ENCODE measurements around the gene ZNF248. TPM values are rescaled to one million over a fixed set of nuclear protein-coding genes. Genes with fewer than 3 reads are reported as not detected.

The ZNF248 gene
- total RNA-seq = 1 to 10 TPM; 3.3 to 5.5 (median 4.1) TPM
- long read RNA-seq, full-length matches to known transcripts = 2 of 4 reads
- long read RNA-seq, partial matches to known transcripts = 0 of 4 reads
- long read RNA-seq, other reads (novel, unspliced or antisense) = 2 of 4 reads

DNA sequence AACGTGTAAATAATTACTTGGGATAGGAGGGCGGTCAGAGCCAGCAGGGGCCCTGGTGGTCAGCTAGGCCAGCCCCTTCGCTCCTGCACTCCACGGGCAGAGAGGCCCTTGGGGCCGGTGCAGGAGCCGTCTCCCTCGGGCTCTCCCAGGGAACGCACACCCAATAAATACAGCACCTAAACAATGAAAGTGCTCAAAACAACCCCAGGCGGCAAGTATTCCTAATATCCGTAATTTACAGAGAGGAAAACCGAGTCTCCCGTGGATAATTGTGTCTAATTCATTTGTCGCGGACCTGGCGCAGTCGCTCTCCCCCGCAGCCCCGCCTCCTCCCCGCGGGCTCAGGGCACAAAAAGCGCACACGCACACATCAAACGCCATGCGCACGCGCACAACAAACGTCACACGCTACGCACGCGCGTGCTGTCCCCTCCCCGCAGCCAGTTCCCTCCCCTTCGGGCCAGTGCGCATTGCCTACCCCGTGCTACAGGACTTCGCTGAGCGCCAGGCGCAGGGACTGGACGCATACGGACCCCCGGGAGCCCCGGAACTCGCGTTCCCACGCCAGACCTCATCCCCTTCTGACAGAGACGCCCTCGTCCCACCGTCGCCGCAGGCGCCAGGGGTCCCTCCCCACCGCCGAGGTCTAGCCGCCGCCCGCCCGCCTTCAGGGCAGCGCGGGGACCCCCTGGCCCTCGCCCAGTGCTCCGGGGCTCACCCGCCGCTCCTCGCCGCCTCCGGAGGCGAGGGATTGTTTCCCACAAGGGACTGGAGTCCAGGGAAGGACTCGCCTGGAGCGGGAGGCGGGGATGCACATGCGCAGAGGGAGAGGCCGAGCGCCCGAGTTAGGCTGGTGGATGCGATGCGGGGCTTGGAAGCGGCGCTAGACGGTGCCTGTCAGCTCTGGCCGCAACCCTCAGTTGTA lies at the start of gene ZNF248:
Gene ZNF248 (minus strand): TSS at position 324 of the 925 bp plus-strand sequence. CDS start 1,300 bp downstream, outside the sequence.
- H3K4me3 ChIP-seq = peak within 1 kb of the TSS; percentile 78 to 94 (median 93)
- peak within 1 kb of the TSS; percentile 100 for H3K27ac ChIP-seq
- peaks cover 0 to 15% (median 2%) of the 10 kb centered on the region in 4 donors for H3K4me1 ChIP-seq
- 0% methylated on average over 8 of the region's 81 CpGs for WGBS (ENCODE audit: insufficient coverage, low coverage, low lambda C conversion rate, missing lambda C conversion rate)
- no peaks in the 10 kb centered on the region for H3K36me3 ChIP-seq
- no peaks in the 10 kb centered on the region for H3K9me3 ChIP-seq
- intact Hi-C loops (cut with DNase I) = no loop called here
- DNase-seq = peak; percentile 97 to 98 (median 97)
- peak; percentile 96 to 98 (median 98) for ATAC-seq
- H3K27me3 ChIP-seq = no peaks in the 10 kb centered on the region
- peak; percentile 98 for TF ChIP-seq POLR2A (IDR thresholded peaks at IDR 0.05)
- TF ChIP-seq, protein P1, sequence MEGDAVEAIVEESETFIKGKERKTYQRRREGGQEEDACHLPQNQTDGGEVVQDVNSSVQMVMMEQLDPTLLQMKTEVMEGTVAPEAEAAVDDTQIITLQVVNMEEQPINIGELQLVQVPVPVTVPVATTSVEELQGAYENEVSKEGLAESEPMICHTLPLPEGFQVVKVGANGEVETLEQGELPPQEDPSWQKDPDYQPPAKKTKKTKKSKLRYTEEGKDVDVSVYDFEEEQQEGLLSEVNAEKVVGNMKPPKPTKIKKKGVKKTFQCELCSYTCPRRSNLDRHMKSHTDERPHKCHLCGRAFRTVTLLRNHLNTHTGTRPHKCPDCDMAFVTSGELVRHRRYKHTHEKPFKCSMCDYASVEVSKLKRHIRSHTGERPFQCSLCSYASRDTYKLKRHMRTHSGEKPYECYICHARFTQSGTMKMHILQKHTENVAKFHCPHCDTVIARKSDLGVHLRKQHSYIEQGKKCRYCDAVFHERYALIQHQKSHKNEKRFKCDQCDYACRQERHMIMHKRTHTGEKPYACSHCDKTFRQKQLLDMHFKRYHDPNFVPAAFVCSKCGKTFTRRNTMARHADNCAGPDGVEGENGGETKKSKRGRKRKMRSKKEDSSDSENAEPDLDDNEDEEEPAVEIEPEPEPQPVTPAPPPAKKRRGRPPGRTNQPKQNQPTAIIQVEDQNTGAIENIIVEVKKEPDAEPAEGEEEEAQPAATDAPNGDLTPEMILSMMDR (IDR thresholded peaks at IDR 0.05) = peak in 1 of 4 donors; percentile 3

DNA sequence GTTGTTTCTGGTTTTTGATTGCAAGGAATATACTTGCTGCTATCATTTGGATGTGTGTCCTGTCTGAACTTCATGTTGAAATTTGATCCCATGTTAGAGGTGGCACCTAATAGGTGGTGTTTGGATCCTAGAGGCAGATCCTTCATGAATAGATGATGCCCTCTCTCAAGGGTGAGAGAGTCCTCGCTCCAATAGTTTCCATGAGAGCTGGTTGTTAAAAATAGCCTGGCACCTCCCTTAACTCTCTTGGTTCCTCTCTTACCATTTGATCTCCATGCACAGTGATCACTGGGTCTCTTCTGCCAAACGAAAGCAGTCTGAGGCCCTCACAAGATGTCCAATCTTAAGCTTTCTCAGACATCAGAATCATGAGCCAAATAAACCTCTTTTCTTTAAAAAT lies 49.0 kb upstream of the ZNF248 start:
- Histone ChIP-seq H3K27ac (no peak overlapping the region), H3K4me1 (no peaks in the 10 kb centered on the region), H3K9me3 (no peaks in the 10 kb centered on the region), H3K36me3 (no peaks in the 10 kb centered on the region), H3K4me3 (no peak overlapping the region), H3K27me3 (no peaks in the 10 kb centered on the region)
- TF ChIP-seq, protein P1 (IDR thresholded peaks at IDR 0.05) = no peak
- no peak for TF ChIP-seq POLR2A (IDR thresholded peaks at IDR 0.05)
- ATAC-seq (no peak), DNase-seq (no peak)
- 41% methylated on average over 2 of the region's 2 CpGs for WGBS (ENCODE audit: insufficient coverage, low coverage, low lambda C conversion rate, missing lambda C conversion rate)
- intact Hi-C loops (cut with DNase I) = no loop called here

- Histone ChIP-seq H3K9me3 (peaks cover 0 to 17% (median 5%) of the 10 kb centered on the region in 4 donors), H3K4me1 (no peaks in the 10 kb centered on the region), H3K27me3 (no peaks in the 10 kb centered on the region), H3K27ac (no peak overlapping the region), H3K4me3 (no peak overlapping the region), H3K36me3 (no peaks in the 10 kb centered on the region)
- ATAC-seq (no peak), DNase-seq (no peak)
- TF ChIP-seq, protein P1 (IDR thresholded peaks at IDR 0.05) = no peak
- no peak for TF ChIP-seq POLR2A (IDR thresholded peaks at IDR 0.05)
- intact Hi-C loops (cut with DNase I) = no loop called here
Measured at GRCh38 chr10:37896436-37896835, 39.0 kb upstream of the ZNF248 start.

- intact Hi-C loops (cut with DNase I) = no loop called here
- no peak for TF ChIP-seq POLR2A (IDR thresholded peaks at IDR 0.05)
- TF ChIP-seq, protein P1 (IDR thresholded peaks at IDR 0.05) = no peak
- no peak overlapping the region for H3K4me3 ChIP-seq
- no peak for ATAC-seq
- H3K4me1 ChIP-seq = no peaks in the 10 kb centered on the region
- no peaks in the 10 kb centered on the region for H3K27me3 ChIP-seq
- WGBS (ENCODE audit: insufficient coverage, low coverage, low lambda C conversion rate, missing lambda C conversion rate) = 57% methylated on average over 3 of the region's 3 CpGs
- no peak overlapping the region for H3K27ac ChIP-seq
- no peaks in the 10 kb centered on the region for H3K36me3 ChIP-seq
- peaks cover 0 to 23% (median 5%) of the 10 kb centered on the region in 4 donors for H3K9me3 ChIP-seq
- DNase-seq = no peak
Measured at GRCh38 chr10:37895674-37896073, 38.3 kb upstream of the ZNF248 start.
